H9 (cell line): ENCODE measurements around the gene IER5. TPM values are rescaled to one million over a fixed set of nuclear protein-coding genes. Genes with fewer than 3 reads are reported as not detected.

Experiments
- DNase-seq: peaks from one replicate; pipeline ENCODE4 v3.0.0-alpha.2; 2017
- H2AFZ ChIP-seq: one replicate; pipeline ENCODE4 v1.6.1; 2013; ENCODE audit warnings: mild to moderate bottlenecking, low read length, control low read depth, moderate library complexity
- H2AK5ac ChIP-seq: 2 replicates; pipeline ENCODE4 v1.6.1; 2013; ENCODE audit warnings: low read length, control low read depth, mixed read lengths; ENCODE audit not compliant: insufficient read length
- H2BK120ac ChIP-seq: one replicate; pipeline ENCODE4 v1.6.1; 2013; ENCODE audit warnings: low read depth, mild to moderate bottlenecking, low read length, control low read depth, inconsistent platforms; ENCODE audit not compliant: poor library complexity, severe bottlenecking
- H2BK12ac ChIP-seq: 2 replicates; pipeline ENCODE4 v1.6.1; 2013; ENCODE audit warnings: low read length, control low read depth, mixed read lengths, low read depth; ENCODE audit not compliant: insufficient read length
- H2BK15ac ChIP-seq: 2 replicates; pipeline ENCODE4 v1.6.1; 2013; ENCODE audit warnings: low read depth, low read length, control low read depth
- H2BK20ac ChIP-seq: one replicate; pipeline ENCODE4 v1.6.1; 2013; ENCODE audit warnings: low read depth, mild to moderate bottlenecking, low read length, control low read depth, inconsistent platforms; ENCODE audit not compliant: poor library complexity, severe bottlenecking
- H2BK5ac ChIP-seq: 2 replicates; pipeline ENCODE4 v1.6.1; 2013; ENCODE audit warnings: low read length, control low read depth, mixed read lengths; ENCODE audit not compliant: insufficient read length
- H3K14ac ChIP-seq: 2 replicates; pipeline ENCODE4 v1.6.1; 2013; ENCODE audit warnings: low read length, control low read depth; ENCODE audit not compliant: insufficient read depth
- H3K18ac ChIP-seq: 2 replicates; pipeline ENCODE4 v1.6.1; 2013; ENCODE audit warnings: low read depth, mild to moderate bottlenecking, mixed read lengths, low read length, control low read depth; ENCODE audit not compliant: insufficient read length
- H3K23ac ChIP-seq: 2 replicates; pipeline ENCODE4 v1.6.1; 2013; ENCODE audit warnings: low read length, control low read depth, mixed read lengths, low read depth; ENCODE audit not compliant: insufficient read length
- H3K23me2 ChIP-seq: 2 replicates; pipeline ENCODE4 v1.6.1; 2013; ENCODE audit warnings: low read depth, mild to moderate bottlenecking, mixed read lengths, low read length, control low read depth; ENCODE audit not compliant: insufficient read length, poor library complexity, severe bottlenecking
- H3K27ac ChIP-seq: 2 replicates; pipeline ENCODE4 v1.5.1; 2013; ENCODE audit warnings: low read length, control low read depth, mixed read lengths, low read depth; ENCODE audit not compliant: insufficient read length
- H3K27me3 ChIP-seq: 2 replicates; pipeline ENCODE4 v1.6.1; 2013; ENCODE audit warnings: low read length, control low read depth, inconsistent platforms; ENCODE audit not compliant: insufficient read depth
- H3K4ac ChIP-seq: 2 replicates; pipeline ENCODE4 v1.6.1; 2013; ENCODE audit warnings: low read depth, mild to moderate bottlenecking, control low read depth, inconsistent platforms, low read length, moderate library complexity
- H3K4me1 ChIP-seq: 2 replicates; pipeline ENCODE4 v1.6.1; 2013; ENCODE audit warnings: low read length, control low read depth, inconsistent platforms; ENCODE audit not compliant: insufficient read depth
- H3K4me2 ChIP-seq: 2 replicates; pipeline ENCODE4 v1.6.1; 2013; ENCODE audit warnings: low read length, control low read depth, mixed read lengths; ENCODE audit not compliant: insufficient read length, insufficient read depth
- H3K56ac ChIP-seq: 2 replicates; pipeline ENCODE4 v1.6.1; 2013; ENCODE audit warnings: low read depth, mild to moderate bottlenecking, mixed read lengths, low read length, control low read depth; ENCODE audit not compliant: insufficient read length
- H3K79me1 ChIP-seq: 2 replicates; pipeline ENCODE4 v1.6.1; 2013; ENCODE audit warnings: low read depth, mild to moderate bottlenecking, moderate library complexity, low read length, control low read depth, inconsistent platforms; ENCODE audit not compliant: insufficient read depth, poor library complexity, severe bottlenecking
- H3K79me2 ChIP-seq: 2 replicates; pipeline ENCODE4 v1.6.1; 2013; ENCODE audit warnings: low read length, control low read depth, inconsistent platforms; ENCODE audit not compliant: insufficient read depth
- H3K9ac ChIP-seq: 2 replicates; pipeline ENCODE4 v1.6.1; 2013; ENCODE audit warnings: low read length, control low read depth, mixed read lengths; ENCODE audit not compliant: insufficient read length; ENCODE audit errors: extremely low read depth
- H3K9me3 ChIP-seq: one replicate; pipeline ENCODE4 v1.6.1; 2013; ENCODE audit warnings: low read depth, low read length, inconsistent platforms; ENCODE audit not compliant: control insufficient read depth
- H3T11ph ChIP-seq: one replicate; pipeline ENCODE4 v1.6.1; 2013; ENCODE audit warnings: mild to moderate bottlenecking, low read length, control low read depth, inconsistent platforms
- H4K20me1 ChIP-seq: one replicate; pipeline ENCODE4 v1.6.1; 2013; ENCODE audit not compliant: control insufficient read depth, insufficient read length, insufficient read depth
- H4K5ac ChIP-seq: 2 replicates; pipeline ENCODE4 v1.6.1; 2013; ENCODE audit warnings: low read depth, mild to moderate bottlenecking, mixed read lengths, low read length, control low read depth; ENCODE audit not compliant: insufficient read length
- H4K8ac ChIP-seq: replicated peaks from 2 replicates; pipeline ENCODE4 v1.6.1; 2013; ENCODE audit warnings: low read length, control low read depth, mixed read lengths, low read depth; ENCODE audit not compliant: insufficient read length
- H4K91ac ChIP-seq: 2 replicates; pipeline ENCODE4 v1.6.1; 2013; ENCODE audit warnings: low read depth, mild to moderate bottlenecking, moderate library complexity, mixed read lengths, low read length, control low read depth; ENCODE audit not compliant: insufficient read length
- H3K27ac Mint-ChIP-seq, 3 experiments: 2 replicates in 2 of 3; 3 replicates in 1 of 3; pipeline ENCODE4 v1.8.0; 2020 to 2021; ENCODE audit warnings: mixed read lengths in 3 of 3, mild to moderate bottlenecking in 1 of 3, moderate library complexity in 1 of 3
- H3K27me3 Mint-ChIP-seq: 2 replicates; pipeline ENCODE4 v1.8.0; 2021; ENCODE audit warnings: low read depth, mild to moderate bottlenecking, moderate library complexity, mixed read lengths
- H3K36me3 Mint-ChIP-seq, 3 experiments: 2 replicates in 2 of 3; 3 replicates in 1 of 3; pipeline ENCODE4 v1.8.0; 2020 to 2021; ENCODE audit warnings: low read depth in 3 of 3, mixed read lengths in 3 of 3; ENCODE audit not compliant: insufficient read depth in 1 of 3
- H3K4me1 Mint-ChIP-seq, 2 experiments: 2 replicates each; pipeline ENCODE4 v1.8.0; 2020; ENCODE audit warnings: mixed read lengths in 2 of 2
- H3K4me3 Mint-ChIP-seq, 2 experiments: 2 replicates in 1 of 2; 3 replicates in 1 of 2; pipeline ENCODE4 v1.8.0; 2020 to 2021; ENCODE audit warnings: mild to moderate bottlenecking in 2 of 2, mixed read lengths in 2 of 2, moderate library complexity in 1 of 2
- H3K9me3 Mint-ChIP-seq, 2 experiments: 2 replicates in 1 of 2; 3 replicates in 1 of 2; pipeline ENCODE4 v1.8.0; 2020; ENCODE audit warnings: mild to moderate bottlenecking in 2 of 2, mixed read lengths in 2 of 2, moderate library complexity in 1 of 2
- CTCF ChIP-seq: fragments of 200-600 bp; sonication (generic); conservative IDR thresholded peaks from 3 replicates; pipeline ENCODE4 v1.8.0; 2021; ENCODE audit warnings: antibody characterized with exemption, mild to moderate bottlenecking
- WGBS: extraction: QIAGEN DNeasy Blood & Tissue Kit; methylation state at CpG from one replicate; pipeline ENCODE4 v1.1.7; 2013; ENCODE audit warnings: missing lambda C conversion rate, low lambda C conversion rate, mixed read lengths; ENCODE audit not compliant: insufficient read length; ENCODE audit errors: extremely low coverage; 5-methylcytosine and 5-hydroxymethylcytosine counted together
- total RNA-seq: library from RNA; stranded (reverse); gene quantifications from 2 replicates; pipeline ENCODE4 v1.2.1, GENCODE V29; 2021

The IER5 gene
- total RNA-seq, 1 experiment from 2014 or later: 6.7 TPM

GRCh38 chr1:181057079-181057478 is 31.4 kb upstream of the IER5 start:
- Histone ChIP-seq H3T11ph (no peak overlapping the region), H3K27ac (no peak overlapping the region), H3K4me2 (no peak overlapping the region), H4K8ac (no peak overlapping the region), H2BK120ac (no peak overlapping the region), H3K27me3 (no peaks in the 10 kb centered on the region), H3K79me2 (no peaks in the 10 kb centered on the region), H4K91ac (no peak overlapping the region), H4K20me1 (no peaks in the 10 kb centered on the region), H2AK5ac (no peak overlapping the region), H3K4ac (no peak overlapping the region), H3K23ac (no peak overlapping the region), H3K9ac (no peak overlapping the region), H2BK20ac (no peak overlapping the region), H3K79me1 (no peaks in the 10 kb centered on the region), H2AFZ (no peak overlapping the region), H3K18ac (no peak overlapping the region), H3K4me1 (no peaks in the 10 kb centered on the region), H4K5ac (no peak overlapping the region), H2BK5ac (no peak overlapping the region), H2BK12ac (no peak overlapping the region), H3K56ac (no peak overlapping the region), H3K9me3 (no peaks in the 10 kb centered on the region), H2BK15ac (no peak overlapping the region), H3K14ac (no peak overlapping the region), H3K23me2 (no peaks in the 10 kb centered on the region)
- no peak overlapping the region for H3K4me3 Mint-ChIP-seq
- DNase-seq: no peak
- H3K27ac Mint-ChIP-seq: no peak overlapping the region
- peaks cover 11 to 18% of the 10 kb centered on the region in 2 experiments for H3K4me1 Mint-ChIP-seq
- peaks cover 0 to 4% (median 0%) of the 10 kb centered on the region in 3 experiments; a peak in 2 of 7 replicates for H3K36me3 Mint-ChIP-seq
- H3K9me3 Mint-ChIP-seq: no peaks in the 10 kb centered on the region; a peak in 1 of 5 replicates
- TF ChIP-seq CTCF: no peak
- H3K27me3 Mint-ChIP-seq: peaks cover 3% of the 10 kb centered on the region
- no CpG with 5 or more reads among the region's 3 CpGs for WGBS
